HG02610 (cell line): ENCODE results near the gene WLS.

Experiments used
- ATAC-seq: cut with Tn5 transposase; IDR thresholded peaks from one replicate; pipeline ENCODE4 v1.9.1; 2021; ENCODE audit warnings: mild to moderate bottlenecking, moderate library complexity; ENCODE audit not compliant: unreplicated experiment

WLS gene

DNA sequence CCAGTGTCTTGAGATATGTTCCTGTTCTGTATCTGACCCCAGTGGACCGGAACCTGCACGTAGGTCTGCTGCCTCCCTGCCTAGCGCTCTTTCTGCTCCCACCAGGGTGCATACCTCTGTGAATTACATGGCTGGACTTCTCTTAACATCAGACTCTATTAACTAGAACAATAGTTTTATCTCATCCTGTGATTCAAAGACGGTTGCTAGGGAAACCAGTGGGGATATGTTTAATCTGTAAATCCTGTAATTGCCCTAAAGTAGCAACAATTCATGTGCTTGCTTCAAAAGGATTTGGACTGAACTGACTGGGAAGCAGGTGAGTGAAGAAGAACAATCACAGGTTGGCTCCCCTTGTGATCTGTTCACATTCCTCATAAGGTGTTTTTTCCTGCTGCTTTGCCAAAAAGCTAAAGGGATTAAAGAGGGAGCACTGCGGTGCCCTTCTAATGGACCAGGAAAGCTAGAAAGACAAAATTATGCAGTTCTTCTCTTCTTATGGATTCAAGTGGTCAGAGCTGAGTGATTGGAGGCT lies 129.2 kb downstream of the WLS start:
- no peak for ATAC-seq

DNA sequence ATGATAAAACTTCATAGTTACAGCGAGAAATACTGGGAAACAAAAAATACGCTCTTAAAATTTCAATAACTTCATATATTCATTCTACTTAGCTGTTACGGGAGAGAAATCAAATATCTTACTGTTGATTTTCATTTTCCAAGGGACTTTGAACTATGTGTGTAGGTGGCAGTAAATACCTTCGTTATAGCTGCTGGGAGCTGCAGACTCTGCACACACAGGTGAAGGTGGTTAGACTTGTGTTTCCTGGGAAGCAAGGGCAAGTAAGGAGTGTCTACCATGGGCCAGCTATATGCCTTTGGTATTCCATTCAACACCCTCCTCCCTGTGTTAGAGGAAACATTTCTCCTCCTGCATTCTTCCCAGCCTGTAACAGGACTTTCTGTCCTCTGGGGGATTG lies 130.5 kb downstream of the WLS start:
- ATAC-seq, result no peak

DNA sequence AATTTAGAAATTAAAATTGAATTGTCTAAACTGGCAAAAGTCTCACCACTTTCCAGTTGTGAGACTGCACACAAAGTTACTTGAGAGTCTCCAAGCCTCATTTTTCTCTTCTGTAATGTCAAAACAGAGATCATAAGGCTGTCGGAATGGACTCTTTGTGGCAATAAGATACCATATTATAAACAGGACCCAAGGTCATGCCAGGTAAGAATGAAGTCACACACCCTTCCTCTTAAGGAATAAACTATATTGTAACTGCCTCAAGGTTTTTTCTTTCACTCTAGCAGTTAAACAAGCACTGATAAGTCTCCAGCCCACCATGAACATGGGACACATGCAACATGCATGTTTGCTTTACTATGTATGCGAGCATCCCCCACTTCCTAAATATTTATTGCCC lies 131.8 kb downstream of the WLS start:
- ATAC-seq, result no peak

DNA sequence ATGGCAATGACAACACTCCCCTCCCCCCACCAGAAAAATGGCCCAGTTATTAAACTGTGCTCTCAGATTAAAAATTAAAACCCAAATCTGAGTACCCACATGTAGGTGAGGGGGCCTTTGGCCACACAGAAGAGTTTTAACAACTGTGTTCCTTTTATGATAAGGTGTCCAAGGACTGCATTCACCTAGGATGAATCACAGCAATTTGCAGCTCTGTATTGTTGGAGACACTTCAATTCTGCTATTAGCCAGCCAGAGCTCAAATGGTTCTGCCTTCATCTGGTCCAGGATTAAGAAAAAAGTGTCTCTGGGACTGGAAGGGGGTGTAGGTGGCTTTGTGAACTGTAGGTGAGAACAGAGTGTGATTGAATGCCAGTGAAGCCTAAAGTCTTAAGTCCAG lies 138.6 kb downstream of the WLS start:
- no peak for ATAC-seq

GRCh38 chr1:68087184-68087583 lies 145.1 kb downstream of the WLS start:
- no peak for ATAC-seq

GRCh38 chr1:68085752-68086151 lies 146.6 kb downstream of the WLS start:
- no peak for ATAC-seq

DNA sequence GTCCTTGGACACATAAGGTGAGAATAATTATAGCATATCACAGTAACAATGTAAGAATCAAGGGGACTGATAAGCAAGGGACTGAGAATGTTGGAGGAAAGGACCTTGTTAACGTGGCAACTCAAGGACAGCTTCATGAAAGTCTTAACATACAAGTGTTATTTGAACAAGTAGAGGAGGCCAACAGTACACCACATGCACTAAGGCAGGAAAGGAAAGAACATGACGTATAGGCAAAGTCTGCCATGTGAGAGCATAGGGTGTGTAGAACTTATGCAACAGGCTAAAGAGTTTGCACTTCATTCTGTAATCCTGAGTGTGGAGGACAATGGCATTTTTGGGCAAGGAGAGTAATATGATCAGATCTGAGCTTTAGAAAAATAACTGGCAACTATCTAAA lies 148.6 kb downstream of the WLS start:
- no peak for ATAC-seq

DNA sequence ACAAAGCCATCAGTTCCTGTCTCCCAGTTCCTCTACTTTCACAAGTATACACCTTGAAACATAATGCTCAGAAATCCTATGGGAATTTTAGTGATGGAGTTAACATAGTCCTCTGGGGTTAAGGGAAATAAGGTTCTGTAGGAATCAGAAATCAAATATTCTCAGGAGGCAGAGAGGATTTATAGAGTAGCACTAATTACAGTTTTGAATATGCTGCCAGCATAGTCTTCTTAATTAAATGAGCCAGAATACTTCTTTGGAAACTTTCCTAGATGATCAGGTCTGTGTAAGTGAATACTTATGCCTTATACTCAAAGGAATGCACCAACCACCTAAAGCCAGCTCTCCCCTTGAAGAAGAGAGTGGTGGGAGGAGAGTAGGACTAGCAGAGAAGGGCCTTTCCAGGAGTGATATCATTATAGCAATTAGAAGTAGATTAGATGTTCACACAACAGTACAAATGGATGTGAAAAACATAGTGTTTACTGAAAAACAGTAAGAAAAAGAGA lies 150.5 kb downstream of the WLS start:
- no peak for ATAC-seq

GRCh38 chr1:68078647-68079046 lies 153.7 kb downstream of the WLS start:
- ATAC-seq, result no peak
